GM19193 (cell line): ENCODE measurements around the gene CLPTM1.

ENCODE experiments used
- POLR2A ChIP-seq: IDR thresholded peaks from 4 replicates; pipeline ENCODE4 v1.6.1; 2011; ENCODE audit not compliant: insufficient read depth, insufficient read length; ENCODE audit errors: extremely low read depth

CLPTM1 gene

GRCh38 chr19:45019187-45019586 is 64.0 kb downstream of the CLPTM1 start:
- TF ChIP-seq POLR2A = no peak

- no peak for TF ChIP-seq POLR2A
Measured at GRCh38 chr19:45020071-45020470, 64.9 kb downstream of the CLPTM1 start.

GRCh38 chr19:45021971-45022370 is 66.8 kb downstream of the CLPTM1 start:
- no peak for TF ChIP-seq POLR2A

- TF ChIP-seq POLR2A = no peak
Measured at GRCh38 chr19:45023048-45023447, 67.9 kb downstream of the CLPTM1 start.

GRCh38 chr19:45025264-45025663 is 70.1 kb downstream of the CLPTM1 start:
- TF ChIP-seq POLR2A = no peak

- no peak for TF ChIP-seq POLR2A
Measured at GRCh38 chr19:45027371-45027770, 72.2 kb downstream of the CLPTM1 start.

GRCh38 chr19:45030825-45031224 is 75.6 kb downstream of the CLPTM1 start:
- TF ChIP-seq POLR2A = no peak

GRCh38 chr19:45032421-45032820 is 77.2 kb downstream of the CLPTM1 start:
- no peak for TF ChIP-seq POLR2A

- TF ChIP-seq POLR2A = no peak
Measured at GRCh38 chr19:45035755-45036154, 80.6 kb downstream of the CLPTM1 start.

- TF ChIP-seq POLR2A = peak; percentile 7
Measured at GRCh38 chr19:45037393-45038169, 82.4 kb downstream of the CLPTM1 start.

GRCh38 chr19:45038931-45039893 is 84.0 kb downstream of the CLPTM1 start, which contains the start of gene CLASRP:
CLASRP (plus strand) TSS chr19:45039045; CDS start chr19:45040213, 1,168 bp downstream.
- TF ChIP-seq POLR2A = peak; percentile 95

- TF ChIP-seq POLR2A = no peak
Measured at GRCh38 chr19:45040059-45040771, 85.0 kb downstream of the CLPTM1 start.

- no peak for TF ChIP-seq POLR2A
Measured at GRCh38 chr19:45041125-45041524, 85.9 kb downstream of the CLPTM1 start.
